Sigmoid colon (tissue), 4 donors: Measurements from ENCODE around the gene GRID1.

Source experiments
- CTCF ChIP-seq, 4 experiments: fragments of 450-650 bp in 3 of 4; fragments of 200-600 bp in 1 of 4; IDR thresholded peaks; one replicate each; pipeline ENCODE4 v1.5.1; 2016 to 2019; ENCODE audit warnings: antibody characterized with exemption in 4 of 4, mild to moderate bottlenecking in 3 of 4, moderate library complexity in 2 of 4
- EP300 ChIP-seq, 4 donors: sonication (generic); formaldehyde crosslinking; IDR thresholded peaks; one replicate each; pipeline ENCODE4 v1.6.1; 2017; ENCODE audit warnings: antibody characterized with exemption in 4 of 4
- POLR2A ChIP-seq, 2 donors: fragments of 450-650 bp; IDR thresholded peaks; one replicate each; pipeline ENCODE4 v1.6.1; 2016; ENCODE audit warnings: antibody characterized with exemption in 2 of 2, mild to moderate bottlenecking in 2 of 2, moderate library complexity in 2 of 2

- TF ChIP-seq CTCF (IDR thresholded peaks at IDR 0.05) (no peak), POLR2A (IDR thresholded peaks at IDR 0.05) (no peak), EP300 (IDR thresholded peaks at IDR 0.05) (no peak)
Measured at GRCh38 chr10:86325158-86325557, 41.4 kb downstream of the GRID1 start.
